GM21786 (cell line): ENCODE results near the gene DOC2A.
"Not testable (repeated sequence)": the region's sequence is repeated elsewhere in the genome, so short reads cannot be mapped to it uniquely, and the experiment has no call there.

ENCODE experiments used
- ATAC-seq: cut with Tn5 transposase; IDR thresholded peaks from one replicate; pipeline ENCODE4 v1.9.1; 2021; ENCODE audit not compliant: unreplicated experiment

DOC2A gene

GRCh38 chr16:30010844-30011713 is at the start of gene DOC2A:
DOC2A (minus strand) TSS chr16:30011027; CDS start chr16:30010222, 805 bp downstream.
- ATAC-seq, result no peak

GRCh38 chr16:30060346-30060745 is 49.5 kb upstream of the DOC2A start:
- ATAC-seq, result no peak

GRCh38 chr16:30054959-30055553 is 44.2 kb upstream of the DOC2A start:
- ATAC-seq, result no peak

GRCh38 chr16:30054451-30054850 is 43.6 kb upstream of the DOC2A start:
- no peak for ATAC-seq

- no peak for ATAC-seq
These were observed 42.7 kb upstream of the DOC2A start for GRCh38 chr16:30053376-30054015.

DNA sequence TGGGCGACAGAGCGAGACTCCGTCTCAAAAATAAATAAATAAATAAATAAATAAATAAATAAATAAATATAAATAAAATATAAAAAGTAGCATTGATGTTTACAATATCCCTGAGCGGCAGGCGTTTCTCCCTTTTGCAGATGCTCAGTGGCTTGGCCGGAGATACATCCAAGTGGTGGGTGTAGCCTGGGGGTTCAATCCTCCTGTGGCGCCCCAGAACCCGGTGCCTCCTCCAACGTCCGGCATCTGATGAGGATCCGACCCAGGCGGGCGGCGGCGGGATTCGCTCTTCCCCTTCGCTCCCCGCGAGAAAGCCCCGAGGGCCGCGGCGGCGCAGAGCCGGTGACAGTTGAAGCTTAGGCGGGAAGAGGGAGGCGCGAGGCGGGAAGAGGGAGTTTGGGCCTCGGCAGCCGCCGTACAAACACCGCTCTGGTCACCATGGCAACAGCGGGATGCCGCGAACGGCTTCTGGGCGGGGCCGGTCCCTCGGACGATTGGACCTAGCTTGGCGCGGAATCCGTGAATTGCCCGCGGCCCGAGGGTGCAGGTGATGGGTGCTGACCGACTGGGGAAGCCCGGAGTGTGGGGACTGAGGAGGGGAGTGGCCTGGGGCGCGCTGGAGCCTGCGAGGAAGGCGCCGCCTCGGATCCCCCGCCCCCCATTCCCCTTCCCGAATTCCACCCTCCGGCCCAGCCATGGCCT is 42.0 kb upstream of the DOC2A start:
- ATAC-seq, result no peak

- no peak for ATAC-seq
These were observed 40.7 kb upstream of the DOC2A start for GRCh38 chr16:30051518-30051917.

GRCh38 chr16:30049871-30050270 is 39.0 kb upstream of the DOC2A start:
- no peak for ATAC-seq

DNA sequence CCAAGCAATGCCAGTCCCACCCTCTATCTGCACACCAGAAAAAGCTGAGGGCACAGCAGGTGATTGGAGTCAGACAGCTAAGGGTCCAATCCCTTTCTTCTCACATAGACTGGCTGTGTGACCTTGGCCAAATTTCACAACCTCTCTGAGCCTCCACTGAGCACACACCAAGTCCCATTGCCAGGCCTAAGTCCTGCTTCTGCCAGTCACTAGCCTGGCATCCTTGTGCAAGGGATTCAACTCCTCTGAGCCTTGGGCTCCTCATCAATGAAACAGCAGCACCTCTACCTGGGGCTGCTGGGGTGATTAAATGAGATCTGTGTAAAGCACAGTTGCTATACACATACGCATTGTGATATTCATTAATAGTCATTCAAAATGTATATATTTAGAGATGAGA is 35.8 kb upstream of the DOC2A start:
- no peak for ATAC-seq

GRCh38 chr16:30046178-30046577 is 35.4 kb upstream of the DOC2A start:
- no peak for ATAC-seq

- no peak for ATAC-seq
These were observed 31.0 kb upstream of the DOC2A start for GRCh38 chr16:30041841-30042240.

- ATAC-seq, result not testable (repeated sequence)
These were observed 29.9 kb upstream of the DOC2A start for GRCh38 chr16:30040690-30041089.

- ATAC-seq, result no peak
These were observed 29.4 kb upstream of the DOC2A start for GRCh38 chr16:30040221-30040620.

GRCh38 chr16:30033270-30033669 is 22.4 kb upstream of the DOC2A start:
- ATAC-seq, result no peak

DNA sequence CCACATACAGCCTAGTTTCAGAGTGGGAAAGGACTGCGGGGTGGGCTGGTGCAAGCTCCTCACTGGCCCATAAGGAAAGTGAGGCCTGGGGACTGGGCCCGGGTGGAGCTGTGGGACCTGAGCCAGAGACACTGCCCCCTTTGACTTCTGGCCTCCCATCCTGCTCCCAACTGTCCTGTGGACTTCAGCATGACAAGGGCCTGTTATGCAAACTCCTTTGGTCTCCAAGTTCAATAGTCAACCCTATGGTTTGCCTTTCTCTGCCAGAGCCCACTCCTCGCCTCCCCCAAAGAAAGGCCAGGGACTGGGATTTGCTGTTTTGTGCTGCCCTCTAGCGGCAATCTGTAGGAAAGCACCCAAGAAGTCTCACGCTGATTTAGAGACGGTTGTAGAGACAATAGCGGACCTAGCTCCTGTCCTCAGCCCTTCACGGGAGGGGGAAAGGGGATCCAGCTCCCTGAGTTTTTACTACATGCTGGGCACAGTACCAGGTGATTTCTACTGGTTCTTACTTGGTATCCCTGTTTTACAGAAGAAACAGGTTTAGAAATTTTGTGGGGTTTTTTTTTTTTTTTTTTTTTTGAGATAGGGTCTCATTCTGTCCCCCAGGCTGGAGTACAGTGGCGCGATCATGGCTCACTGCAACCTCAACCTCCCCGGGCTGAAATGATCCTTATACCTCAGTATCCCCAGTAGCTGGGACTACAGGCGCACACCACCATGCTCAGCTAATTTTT is 21.4 kb upstream of the DOC2A start:
- ATAC-seq, result no peak

GRCh38 chr16:30031477-30031918 is 20.7 kb upstream of the DOC2A start:
- no peak for ATAC-seq

DNA sequence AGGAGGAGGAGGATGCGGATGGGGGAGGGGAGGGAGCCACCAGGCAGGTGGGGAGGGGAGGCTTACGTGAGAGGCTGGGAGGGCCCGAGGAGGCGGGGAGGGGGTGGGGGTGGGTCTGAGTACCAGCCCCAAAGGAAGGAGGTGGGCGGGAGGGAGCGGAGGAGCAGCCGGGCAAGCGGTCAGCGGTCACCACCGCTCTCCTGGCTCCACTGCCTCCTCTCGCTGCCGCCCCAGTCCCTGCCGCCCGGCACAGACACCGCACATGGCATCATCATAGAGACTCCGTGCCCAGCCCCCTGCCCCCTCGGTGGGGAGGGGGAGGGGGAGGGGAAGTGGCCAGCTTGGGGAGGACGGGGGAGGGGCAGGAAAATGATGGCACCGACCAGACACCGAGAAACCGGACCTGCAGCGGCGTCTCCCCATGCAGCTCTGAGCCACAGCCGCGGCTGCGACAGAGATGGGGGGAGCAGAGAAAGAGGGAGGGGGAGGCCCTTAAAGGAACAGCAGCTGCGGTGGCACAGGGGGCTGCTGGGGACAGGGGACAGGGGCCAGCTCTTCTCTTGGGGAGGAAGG is 20.1 kb upstream of the DOC2A start, which contains the start of gene TLCD3B:
TLCD3B (minus strand) TSS at position 431 of the 573 bp plus-strand sequence. CDS start 744 bp downstream, outside the sequence.
- no peak for ATAC-seq

GRCh38 chr16:30030011-30030685 is 19.3 kb upstream of the DOC2A start:
- no peak for ATAC-seq

- no peak for ATAC-seq
These were observed 17.7 kb upstream of the DOC2A start for GRCh38 chr16:30028438-30029076.
